GM12874 (cell line): Measurements from ENCODE around the gene ST14.

ENCODE experiments used
- CTCF ChIP-seq: IDR thresholded peaks from 2 replicates; pipeline ENCODE4 v1.5.1; 2011; ENCODE audit warnings: low read depth, mild to moderate bottlenecking, control low read depth, low read length, moderate library complexity; ENCODE audit not compliant: insufficient read depth

ST14 gene

DNA sequence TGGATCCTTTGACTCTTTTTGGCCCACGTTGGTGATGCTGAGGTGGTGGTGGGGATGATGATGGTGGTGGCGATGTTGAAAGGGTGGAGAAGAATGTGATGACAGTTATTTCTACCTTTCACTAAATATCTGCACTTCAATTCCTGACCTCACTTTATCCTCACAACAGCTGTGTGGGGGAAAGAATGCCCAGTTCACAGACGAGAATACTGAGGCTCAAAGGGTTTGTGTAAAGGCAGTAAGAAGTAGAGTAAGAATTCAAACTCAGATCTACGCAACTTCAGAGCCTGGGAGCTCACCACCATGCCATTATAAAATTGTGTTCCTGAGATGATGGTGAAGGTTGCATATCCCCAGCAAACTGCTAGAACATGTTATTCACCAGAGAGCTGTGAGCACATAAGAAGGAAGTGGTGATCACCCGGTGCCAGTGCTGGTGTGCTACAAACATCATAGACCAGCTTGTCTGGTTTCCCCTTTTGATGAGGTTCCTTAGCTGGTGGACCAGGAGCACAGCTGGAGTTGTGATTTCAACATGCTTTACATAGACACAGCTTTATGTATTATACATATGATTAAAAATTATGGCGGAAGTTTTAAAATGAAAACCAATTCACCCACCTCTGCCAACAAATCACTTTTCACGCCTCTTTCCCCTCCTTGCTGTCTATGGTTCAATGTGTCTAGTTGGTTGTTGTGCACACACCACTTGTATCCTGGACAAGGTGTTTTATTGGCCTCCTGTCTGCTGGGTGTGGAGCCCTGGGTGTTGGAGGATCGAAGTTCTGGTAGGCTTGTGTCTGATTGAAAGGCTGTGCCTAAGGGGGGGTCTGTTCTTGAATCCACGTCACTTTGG, 6.2 kb downstream of the ST14 start:
- no peak for TF ChIP-seq CTCF

- no peak for TF ChIP-seq CTCF
These were observed 6.8 kb downstream of the ST14 start for GRCh38 chr11:130166457-130166784.

- TF ChIP-seq CTCF: no peak
These were observed 7.6 kb downstream of the ST14 start for GRCh38 chr11:130167146-130167545.

DNA sequence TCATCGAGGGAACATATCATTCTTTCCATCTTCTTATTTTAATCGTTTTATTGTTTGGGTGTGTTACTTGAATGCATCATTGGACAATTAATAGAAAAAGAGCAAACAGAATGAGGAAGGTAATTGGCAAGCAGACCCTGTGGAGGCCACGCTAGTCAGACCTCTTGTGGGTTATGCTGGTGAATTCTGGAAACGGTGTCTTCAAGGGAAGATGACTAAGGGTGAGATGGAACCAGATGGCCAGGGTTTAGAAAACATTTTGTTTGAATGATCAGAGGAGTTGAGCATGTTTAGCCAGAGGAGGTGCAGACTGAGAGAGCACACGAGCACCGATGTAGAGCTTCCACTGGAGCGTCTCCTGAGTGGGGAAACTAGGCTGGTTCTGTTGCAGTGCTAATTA, 8.5 kb downstream of the ST14 start:
- no peak for TF ChIP-seq CTCF

- no peak for TF ChIP-seq CTCF
These were observed 10.8 kb downstream of the ST14 start for GRCh38 chr11:130170345-130170744.

DNA sequence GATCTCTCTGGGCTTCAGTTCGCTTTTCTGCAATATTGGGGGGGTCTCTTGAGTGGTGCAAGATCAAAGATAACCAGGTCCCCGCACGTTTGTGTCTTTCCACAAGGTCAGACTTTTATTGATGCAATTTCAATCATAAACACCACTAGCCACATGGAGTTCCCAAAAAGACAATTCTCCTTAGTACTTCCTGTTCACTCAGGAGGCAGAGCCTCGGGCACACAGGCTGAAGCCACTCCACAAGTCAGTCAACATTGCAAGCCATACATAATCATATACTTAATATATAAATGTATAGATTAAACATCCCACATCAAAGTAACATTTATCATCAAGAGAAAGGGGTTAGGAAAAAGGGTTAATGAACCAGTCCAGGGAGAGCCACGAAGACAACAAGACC, 12.0 kb downstream of the ST14 start:
- TF ChIP-seq CTCF: no peak

GRCh38 chr11:130174642-130175041, 15.1 kb downstream of the ST14 start:
- TF ChIP-seq CTCF: no peak
